ENCODE results near the gene COG5.

DNA sequence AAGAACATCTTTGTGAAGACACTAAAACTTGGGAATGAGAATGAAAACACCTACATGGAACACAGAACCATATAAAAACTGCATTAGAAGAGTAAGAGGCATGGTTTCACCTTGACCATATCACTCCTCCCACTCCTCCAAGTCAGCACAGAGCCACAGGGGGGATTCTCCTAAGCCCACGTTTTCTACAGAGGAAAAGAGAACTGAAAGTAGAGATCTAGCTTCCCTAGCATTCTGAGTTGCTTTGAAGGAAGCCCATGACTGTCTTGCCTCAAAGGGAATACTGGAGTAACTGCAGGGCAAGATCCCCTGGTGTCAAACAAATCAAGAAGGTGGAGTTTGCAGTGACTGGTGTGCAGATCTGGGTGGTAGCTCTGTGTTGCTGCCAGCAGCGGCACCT is 351.0 kb downstream of the COG5 start:
- TF ChIP-seq CTCF (IDR thresholded peaks at IDR 0.05; ENCODE audit: low read length) (no peak), EZH2 (IDR thresholded peaks at IDR 0.05; ENCODE audit: borderline replicate concordance, low read length) (no peak)
